ENCODE data around the gene CERS5.

Gene CERS5

DNA sequence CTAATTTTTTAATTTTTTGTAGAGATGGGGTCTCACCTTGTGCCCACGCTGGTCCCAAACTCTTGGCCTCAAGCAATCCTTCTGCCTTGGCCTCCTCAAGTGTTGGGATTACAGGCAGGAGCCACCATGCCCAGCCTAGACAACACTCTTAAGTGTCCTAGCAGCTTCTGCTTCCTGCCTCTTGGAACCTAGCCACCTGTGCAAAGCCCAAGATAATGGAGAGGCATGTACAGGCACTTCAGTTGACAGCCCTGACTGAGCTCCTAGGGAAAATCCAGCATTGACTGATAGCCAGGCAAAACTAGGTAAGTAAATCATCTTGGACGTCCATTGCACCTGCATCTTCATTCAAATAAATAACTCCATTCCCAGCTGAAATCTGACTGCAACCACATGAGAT, 39.6 kb downstream of the CERS5 start:
- no peak for DNase-seq (ENCODE audit: low spot score)

GRCh38 chr12:50123203-50123602, 44.0 kb downstream of the CERS5 start:
- DNase-seq (ENCODE audit: low spot score), result no peak

- DNase-seq (ENCODE audit: low spot score), result no peak
Measured at GRCh38 chr12:50121641-50122040, 45.5 kb downstream of the CERS5 start.

- DNase-seq (ENCODE audit: low spot score), result no peak
Measured at GRCh38 chr12:50120953-50121352, 46.2 kb downstream of the CERS5 start.

- no peak for DNase-seq (ENCODE audit: low spot score)
Measured at GRCh38 chr12:50120521-50120920, 46.6 kb downstream of the CERS5 start.

GRCh38 chr12:50119387-50119786, 47.8 kb downstream of the CERS5 start:
- no peak for DNase-seq (ENCODE audit: low spot score)

DNA sequence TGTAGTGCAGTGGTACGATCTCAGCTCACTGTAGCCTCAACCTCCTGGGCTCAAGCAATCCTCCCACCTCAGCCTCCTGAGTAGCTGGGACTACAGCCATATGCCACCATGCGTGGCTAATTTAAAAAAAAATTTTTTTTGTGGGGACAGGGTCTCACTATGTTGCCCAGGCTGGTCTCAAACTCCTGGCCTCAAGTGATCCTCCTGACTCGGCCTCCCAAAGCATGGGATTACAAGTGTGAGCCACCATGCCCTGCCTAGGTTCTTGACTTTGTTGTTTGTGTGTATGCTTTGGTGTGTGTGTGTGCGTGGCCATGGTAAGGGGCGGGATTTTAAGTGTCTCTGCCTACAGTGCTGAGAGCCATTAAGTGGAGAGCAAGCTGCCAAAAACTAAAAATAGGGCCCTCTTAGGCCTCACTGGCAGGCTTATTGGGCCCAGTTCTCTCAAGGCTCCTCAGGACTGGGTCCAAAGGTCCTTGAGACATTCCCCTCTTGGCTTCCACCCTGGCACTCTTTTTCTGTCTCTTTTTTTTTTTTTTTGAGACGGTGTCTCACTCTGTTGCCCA, 50.0 kb downstream of the CERS5 start:
- DNase-seq (ENCODE audit: low spot score), result no peak

DNA sequence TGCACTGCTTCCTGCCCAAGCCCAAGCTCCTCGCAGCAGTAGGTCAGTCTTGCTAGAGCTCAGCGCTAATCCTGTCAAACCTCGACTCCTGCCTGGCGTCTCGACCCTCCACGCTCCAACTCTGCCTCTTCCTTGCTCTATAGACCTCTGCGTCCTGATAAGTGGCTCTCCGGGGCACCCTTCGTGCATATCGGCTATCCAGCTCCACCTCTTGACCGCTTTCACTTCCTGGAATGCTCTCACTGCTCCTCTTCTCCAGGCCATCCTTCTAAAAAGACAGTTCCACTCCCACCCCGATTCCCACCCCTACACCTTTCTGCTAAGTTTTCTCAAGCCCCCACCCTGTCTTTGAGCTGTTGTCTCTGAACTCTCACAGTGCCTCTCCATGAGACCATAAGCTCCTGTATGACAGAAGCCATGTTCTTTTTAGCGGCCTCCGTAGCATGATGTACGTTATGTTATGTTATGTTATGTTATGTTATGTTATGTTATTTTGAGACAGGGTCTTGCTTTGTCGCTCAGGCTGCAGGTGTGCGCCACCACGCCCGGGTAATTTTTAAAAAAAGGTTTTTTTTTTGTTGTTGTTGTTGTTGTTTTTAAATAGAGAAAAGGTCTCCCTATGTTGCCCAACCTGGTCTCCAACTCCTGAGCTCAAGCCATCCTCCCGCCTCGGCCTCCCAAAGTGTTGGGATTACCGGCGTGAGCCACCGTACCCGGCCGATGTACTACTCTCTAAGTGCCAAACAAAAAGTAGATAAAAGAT, 54.5 kb downstream of the CERS5 start:
- DNase-seq (ENCODE audit: low spot score), result peak; percentile 52

- DNase-seq (ENCODE audit: low spot score), result peak; percentile 99
Measured at GRCh38 chr12:50111693-50112455, 55.3 kb downstream of the CERS5 start, which contains the start of gene COX14. COX14 (plus strand) TSS chr12:50112236; CDS start chr12:50120044, 7,808 bp downstream.

DNA sequence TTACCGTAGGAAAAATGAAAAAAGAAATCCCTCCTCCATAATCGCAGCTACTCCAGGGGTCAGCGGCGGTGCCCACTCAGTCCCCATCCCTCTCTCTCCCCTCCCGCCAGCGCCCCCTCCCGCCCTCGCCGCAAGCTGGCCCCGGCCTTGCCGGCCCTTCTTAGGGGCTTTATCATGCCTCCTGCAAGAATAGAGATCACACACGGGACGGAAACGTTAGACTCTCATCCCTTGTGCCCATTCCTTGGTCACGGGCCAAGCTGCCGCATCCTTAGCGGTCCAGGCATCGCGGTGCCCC, 55.8 kb downstream of the CERS5 start:
- DNase-seq (ENCODE audit: low spot score), result no peak

DNA sequence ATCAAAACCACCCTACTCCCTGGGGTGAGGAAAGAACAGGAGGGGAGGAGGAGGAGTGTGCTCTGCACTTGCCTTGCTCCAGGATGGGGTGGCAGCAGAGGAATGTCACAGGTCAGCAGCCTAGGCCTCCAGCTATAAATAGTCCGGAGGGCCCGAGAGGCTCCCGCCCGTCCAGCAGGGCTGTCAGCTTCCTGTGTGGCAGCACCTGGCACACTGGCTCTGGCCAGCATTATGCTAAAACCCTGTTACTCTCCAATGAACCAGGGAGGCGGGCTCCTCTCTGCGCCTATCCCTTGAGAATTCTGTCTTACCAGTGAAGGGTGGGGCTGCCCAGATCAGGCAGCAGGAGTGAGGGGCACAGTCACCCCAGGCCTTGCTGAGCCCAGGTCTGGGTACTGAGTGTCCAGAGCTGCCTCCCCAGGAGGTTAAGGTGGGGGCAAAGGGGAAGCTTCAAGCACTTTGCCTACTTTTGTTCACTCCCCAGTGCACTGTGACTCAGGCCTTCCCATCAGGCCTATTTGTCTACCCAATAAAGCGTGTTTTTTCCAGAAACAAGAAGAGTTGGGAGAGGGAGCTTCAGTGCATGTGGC, 56.3 kb downstream of the CERS5 start:
- no peak for DNase-seq (ENCODE audit: low spot score)

- peak; percentile 45 for DNase-seq (ENCODE audit: low spot score)
Measured at GRCh38 chr12:50110127-50110761, 56.9 kb downstream of the CERS5 start.

DNA sequence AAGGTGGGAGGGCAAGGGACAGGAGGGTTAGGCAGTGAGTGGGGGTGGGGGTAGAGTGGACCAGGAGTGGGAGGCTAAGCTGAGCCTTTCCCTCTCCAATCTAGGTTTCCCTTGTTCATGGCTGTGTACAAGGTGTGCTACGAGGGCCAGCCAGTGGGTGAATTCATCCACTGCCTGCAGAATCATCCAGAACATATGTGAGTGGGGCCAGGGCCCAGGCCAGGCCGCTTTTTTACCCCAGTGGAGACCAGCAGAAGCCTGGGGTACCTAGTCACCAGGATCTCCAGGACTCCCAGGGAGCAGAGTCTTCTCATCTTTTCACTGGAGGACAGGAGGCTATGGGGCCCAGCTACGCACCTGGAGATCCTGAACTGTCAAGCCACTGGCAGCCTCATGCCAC, 57.9 kb downstream of the CERS5 start:
- no peak for DNase-seq (ENCODE audit: low spot score)

DNA sequence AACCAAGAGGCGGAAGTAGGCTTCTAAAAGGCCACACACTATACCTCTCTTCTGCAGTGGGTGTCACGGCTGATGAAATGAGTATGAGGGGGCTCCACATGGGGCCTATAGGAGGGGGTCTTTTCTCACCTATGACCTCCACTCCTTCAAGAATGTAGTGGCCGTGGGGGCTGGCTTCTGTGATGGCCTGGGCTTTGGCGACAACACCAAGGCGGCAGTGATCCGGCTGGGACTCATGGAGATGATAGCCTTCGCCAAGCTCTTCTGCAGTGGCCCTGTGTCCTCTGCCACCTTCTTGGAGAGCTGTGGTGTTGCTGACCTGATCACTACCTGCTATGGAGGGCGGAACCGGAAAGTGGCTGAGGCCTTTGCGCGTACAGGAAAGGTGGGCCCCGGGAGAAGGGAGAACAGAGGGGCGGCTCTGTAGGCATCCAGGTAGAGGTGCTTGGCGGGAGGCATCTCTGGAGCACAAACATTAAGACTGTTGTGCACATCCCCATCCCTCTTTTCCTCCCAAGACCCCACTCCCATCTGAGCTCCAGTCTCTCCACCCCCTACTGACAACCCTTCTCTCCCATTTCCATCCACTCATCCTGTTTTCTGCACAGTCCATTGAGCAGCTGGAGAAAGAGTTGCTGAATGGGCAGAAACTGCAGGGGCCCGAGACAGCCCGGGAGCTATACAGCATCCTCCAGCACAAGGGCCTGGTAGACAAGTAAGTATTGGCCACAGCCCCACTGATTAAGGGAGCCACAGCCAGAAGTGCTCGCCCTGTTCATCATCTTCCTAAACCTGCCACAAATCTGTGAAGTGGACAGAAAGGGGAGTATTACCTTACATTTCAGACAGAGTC, 59.5 kb downstream of the CERS5 start:
- no peak for DNase-seq (ENCODE audit: low spot score)

GRCh38 chr12:50106907-50107306, 60.3 kb downstream of the CERS5 start:
- no peak for DNase-seq (ENCODE audit: low spot score)

- DNase-seq (ENCODE audit: low spot score), result no peak
Measured at GRCh38 chr12:50105913-50106450, 61.2 kb downstream of the CERS5 start.

GRCh38 chr12:50104417-50105366, 62.5 kb downstream of the CERS5 start:
- no peak for DNase-seq (ENCODE audit: low spot score)

- DNase-seq (ENCODE audit: low spot score), result peak; percentile 77
Measured at GRCh38 chr12:50103767-50104321, 63.3 kb downstream of the CERS5 start, which contains the start of gene GPD1. GPD1 (plus strand) TSS chr12:50104008; CDS start chr12:50104051, 43 bp downstream.

GRCh38 chr12:50103351-50103750, 63.8 kb downstream of the CERS5 start:
- DNase-seq (ENCODE audit: low spot score), result no peak
